IPS-18c (cell line): ENCODE data around the gene EHF.

Experiments
- H3K4me3 ChIP-seq: 2 replicates; pipeline ENCODE4 v1.7.0; 2013; ENCODE audit warnings: low read depth, mild to moderate bottlenecking, low read length, moderate library complexity; ENCODE audit not compliant: insufficient read depth
- H3K9me3 ChIP-seq: one replicate; pipeline ENCODE4 v1.6.1; 2013; ENCODE audit warnings: mild to moderate bottlenecking, low read length, moderate library complexity; ENCODE audit not compliant: control insufficient read depth, insufficient read depth

Gene EHF

GRCh38 chr11:34599406-34599945 is 21.4 kb upstream of the EHF start:
- peaks cover 3% of the 10 kb centered on the region for H3K9me3 ChIP-seq
- no peak overlapping the region for H3K4me3 ChIP-seq

GRCh38 chr11:34600339-34601084 is 20.4 kb upstream of the EHF start:
- Histone ChIP-seq H3K4me3 (no peak overlapping the region), H3K9me3 (peaks cover 3% of the 10 kb centered on the region)

- Histone ChIP-seq H3K9me3 (peaks cover 5% of the 10 kb centered on the region), H3K4me3 (no peak overlapping the region)
These were observed 19.8 kb upstream of the EHF start for GRCh38 chr11:34601085-34601444.

- no peak overlapping the region for H3K4me3 ChIP-seq
These were observed 19.3 kb upstream of the EHF start for GRCh38 chr11:34601609-34602008.

GRCh38 chr11:34602245-34602644 is 18.6 kb upstream of the EHF start:
- Histone ChIP-seq H3K4me3 (no peak overlapping the region), H3K9me3 (peaks cover 5% of the 10 kb centered on the region)

More at GRCh38 chr11:34601609-34602008, 19.3 kb upstream of the EHF start:
- H3K9me3 ChIP-seq, result peaks cover 5% of the 10 kb centered on the region

- H3K4me3 ChIP-seq, result no peak overlapping the region
- H3K9me3 ChIP-seq, result peaks cover 2% of the 10 kb centered on the region
These were observed 17.5 kb upstream of the EHF start for GRCh38 chr11:34603129-34604001.

GRCh38 chr11:34604145-34604544 is 16.7 kb upstream of the EHF start:
- Histone ChIP-seq H3K4me3 (no peak overlapping the region), H3K9me3 (peaks cover 2% of the 10 kb centered on the region)

- peaks cover 2% of the 10 kb centered on the region for H3K9me3 ChIP-seq
- no peak overlapping the region for H3K4me3 ChIP-seq
These were observed 16.0 kb upstream of the EHF start for GRCh38 chr11:34604911-34605310.

GRCh38 chr11:34605481-34606325 is 15.2 kb upstream of the EHF start:
- Histone ChIP-seq H3K4me3 (no peak overlapping the region), H3K9me3 (peaks cover 2% of the 10 kb centered on the region)

- Histone ChIP-seq H3K4me3 (no peak overlapping the region), H3K9me3 (peaks cover 2% of the 10 kb centered on the region)
These were observed 14.4 kb upstream of the EHF start for GRCh38 chr11:34606326-34607120.

- Histone ChIP-seq H3K9me3 (peaks cover 2% of the 10 kb centered on the region), H3K4me3 (no peak overlapping the region)
These were observed 11.6 kb upstream of the EHF start for GRCh38 chr11:34609187-34609751.

- peaks cover 2% of the 10 kb centered on the region for H3K9me3 ChIP-seq
- no peak overlapping the region for H3K4me3 ChIP-seq
These were observed 11.0 kb upstream of the EHF start for GRCh38 chr11:34609850-34610249.

- Histone ChIP-seq H3K9me3 (peaks cover 2% of the 10 kb centered on the region), H3K4me3 (no peak overlapping the region)
These were observed 10.4 kb upstream of the EHF start for GRCh38 chr11:34610324-34611041.

- H3K9me3 ChIP-seq, result no peaks in the 10 kb centered on the region
- H3K4me3 ChIP-seq, result no peak overlapping the region
These were observed 7.9 kb upstream of the EHF start for GRCh38 chr11:34613015-34613414.

- Histone ChIP-seq H3K9me3 (no peaks in the 10 kb centered on the region), H3K4me3 (no peak overlapping the region)
These were observed 7.3 kb upstream of the EHF start for GRCh38 chr11:34613552-34614056.
